H7 (cell line): ENCODE data around the gene GRIFIN. TPM values are rescaled to one million over a fixed set of nuclear protein-coding genes. Genes with fewer than 3 reads are reported as not detected.
"Not testable (repeated sequence)": the region's sequence is repeated elsewhere in the genome, so short reads cannot be mapped to it uniquely, and the experiment has no call there.

Experiments used
- DNase-seq: peaks from one replicate; pipeline ENCODE4 v3.0.0; 2012
- H3K27me3 ChIP-seq: 2 replicates; pipeline ENCODE4 v1.6.0; 2011; ENCODE audit warnings: mild to moderate bottlenecking, low read length; ENCODE audit not compliant: control insufficient read depth, insufficient read depth
- H3K36me3 ChIP-seq: replicated peaks from 2 replicates; pipeline ENCODE4 v1.5.1; 2011; ENCODE audit warnings: low read length; ENCODE audit not compliant: control insufficient read depth, insufficient read depth
- H3K4me3 ChIP-seq: 2 replicates; pipeline ENCODE4 v1.5.1; 2011; ENCODE audit warnings: low read depth, mild to moderate bottlenecking, control low read depth, low read length, moderate library complexity; ENCODE audit not compliant: insufficient read depth
- total RNA-seq: library from RNA; depleted of rRNA; stranded (reverse); fragments of >200 nt; shearing (Covaris generic); gene quantifications from 2 replicates; pipeline ENCODE4 v1.2.3, GENCODE V29; 2014

Gene GRIFIN
- total RNA-seq, 1 experiment from 2014 or later: not detected

- Histone ChIP-seq H3K36me3 (no peaks in the 10 kb centered on the region), H3K27me3 (no peaks in the 10 kb centered on the region), H3K4me3 (no peak overlapping the region)
- peak; percentile 85 for DNase-seq
Measured at GRCh38 chr7:2471396-2471795, 4.8 kb downstream of the GRIFIN start.

- no peak overlapping the region for H3K4me3 ChIP-seq
- DNase-seq: no peak
- no peaks in the 10 kb centered on the region for H3K36me3 ChIP-seq
- no peaks in the 10 kb centered on the region for H3K27me3 ChIP-seq
Measured at GRCh38 chr7:2471022-2471329, 5.2 kb downstream of the GRIFIN start.

GRCh38 chr7:2470204-2471021 is 5.8 kb downstream of the GRIFIN start:
- Histone ChIP-seq H3K27me3 (no peaks in the 10 kb centered on the region), H3K36me3 (no peaks in the 10 kb centered on the region), H3K4me3 (no peak overlapping the region)
- peak; percentile 70 for DNase-seq

GRCh38 chr7:2469460-2470203 is 6.6 kb downstream of the GRIFIN start:
- H3K36me3 ChIP-seq, H3K27me3 ChIP-seq, DNase-seq, H3K4me3 ChIP-seq: not testable (repeated sequence)

DNA sequence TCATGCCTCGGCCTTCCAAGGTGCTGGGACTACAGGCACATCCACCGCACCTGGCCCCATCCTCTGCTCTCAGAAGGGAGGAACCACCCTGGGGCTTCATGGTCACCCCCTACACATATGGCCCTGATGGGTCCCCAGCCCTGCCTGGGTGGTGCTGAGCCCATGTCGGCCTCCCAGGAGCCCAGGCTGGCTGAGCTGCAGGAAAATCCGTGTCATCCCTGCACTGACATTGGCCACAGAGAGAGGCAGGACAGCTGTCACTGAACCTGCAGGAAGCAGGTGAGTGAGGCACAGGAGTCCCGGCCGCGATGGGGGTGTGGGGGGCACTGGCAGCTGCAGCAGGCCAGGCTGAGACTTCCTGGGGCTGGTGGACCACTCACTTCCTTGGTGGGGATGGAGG is 8.0 kb downstream of the GRIFIN start:
- no peaks in the 10 kb centered on the region for H3K36me3 ChIP-seq
- no peaks in the 10 kb centered on the region for H3K27me3 ChIP-seq
- peak; percentile 45 for DNase-seq
- H3K4me3 ChIP-seq: no peak overlapping the region

- no peaks in the 10 kb centered on the region for H3K36me3 ChIP-seq
- DNase-seq: no peak
- no peaks in the 10 kb centered on the region for H3K27me3 ChIP-seq
- no peak overlapping the region for H3K4me3 ChIP-seq
Measured at GRCh38 chr7:2466675-2467074, 9.5 kb downstream of the GRIFIN start.

GRCh38 chr7:2465928-2466327 is 10.3 kb downstream of the GRIFIN start:
- Histone ChIP-seq H3K27me3 (no peaks in the 10 kb centered on the region), H3K4me3 (no peak overlapping the region), H3K36me3 (no peaks in the 10 kb centered on the region)
- DNase-seq: peak; percentile 52

- no peak overlapping the region for H3K4me3 ChIP-seq
- no peaks in the 10 kb centered on the region for H3K27me3 ChIP-seq
- no peaks in the 10 kb centered on the region for H3K36me3 ChIP-seq
- DNase-seq: no peak
Measured at GRCh38 chr7:2462731-2463130, 13.5 kb downstream of the GRIFIN start.

DNA sequence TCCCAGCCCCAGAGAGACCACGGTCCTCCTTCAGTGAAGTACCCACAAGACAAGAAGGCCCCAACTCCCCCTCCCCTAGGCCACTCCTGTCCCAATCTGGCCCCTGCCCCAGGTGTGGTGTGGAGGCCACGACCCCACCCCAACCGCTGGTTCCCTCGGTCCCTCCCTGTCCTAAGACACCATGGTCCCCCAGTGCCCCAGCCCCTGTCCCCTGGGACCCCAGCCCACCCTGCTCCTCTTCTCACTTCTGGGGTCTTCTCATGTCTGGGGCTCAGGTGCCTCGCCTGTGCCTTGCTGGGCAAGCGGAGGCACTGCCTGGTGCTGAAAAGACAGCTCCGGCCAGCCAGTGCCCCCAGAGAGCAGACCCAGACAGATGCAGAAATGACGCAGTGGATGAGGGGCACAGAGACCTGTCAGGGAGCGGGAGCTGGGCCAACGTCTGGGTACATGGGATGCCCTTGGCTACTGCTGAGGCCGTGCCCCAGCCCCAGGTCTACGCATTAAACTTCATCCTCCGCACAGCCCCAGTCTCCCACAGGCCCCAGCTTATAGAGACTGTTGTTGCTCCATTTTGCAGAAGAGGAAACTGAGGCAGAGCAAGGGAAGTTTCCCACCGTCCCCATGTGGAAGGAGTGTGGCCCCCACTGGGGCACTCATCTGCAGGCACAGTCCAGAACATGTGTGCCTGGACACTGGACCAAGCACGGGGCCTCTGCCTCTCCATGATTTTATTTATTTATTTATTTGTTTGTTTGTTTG is 14.8 kb downstream of the GRIFIN start:
- Histone ChIP-seq H3K27me3 (no peaks in the 10 kb centered on the region), H3K4me3 (no peak overlapping the region), H3K36me3 (no peaks in the 10 kb centered on the region)
- peak; percentile 81 for DNase-seq

DNA sequence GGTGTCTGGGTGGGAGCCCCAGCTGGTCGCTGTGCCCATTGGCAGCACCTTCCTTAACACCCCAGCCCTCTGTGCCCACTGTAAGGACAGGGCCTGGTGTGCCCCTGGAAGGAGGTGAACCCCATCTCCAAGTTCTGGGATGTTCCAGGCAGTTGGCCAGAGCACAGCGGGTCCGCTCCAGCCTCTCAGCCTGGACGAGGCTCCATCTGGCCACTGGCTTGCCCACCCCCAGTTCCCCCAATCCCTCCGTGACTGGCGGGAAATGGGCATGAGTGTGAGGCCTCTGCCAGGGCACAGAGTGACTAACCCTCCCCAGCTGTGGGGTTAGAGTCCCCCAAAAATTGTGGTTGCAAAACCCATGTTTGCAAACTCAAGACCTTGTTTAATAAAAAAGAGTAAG is 15.6 kb downstream of the GRIFIN start:
- Histone ChIP-seq H3K27me3 (no peaks in the 10 kb centered on the region), H3K36me3 (no peaks in the 10 kb centered on the region), H3K4me3 (no peak overlapping the region)
- DNase-seq: peak; percentile 56

- DNase-seq: no peak
- H3K36me3 ChIP-seq: no peaks in the 10 kb centered on the region
- no peak overlapping the region for H3K4me3 ChIP-seq
- H3K27me3 ChIP-seq: no peaks in the 10 kb centered on the region
Measured at GRCh38 chr7:2460188-2460587, 16.0 kb downstream of the GRIFIN start.

GRCh38 chr7:2459674-2460073 is 16.5 kb downstream of the GRIFIN start:
- H3K36me3 ChIP-seq: no peaks in the 10 kb centered on the region
- DNase-seq: peak; percentile 53
- H3K4me3 ChIP-seq: no peak overlapping the region
- H3K27me3 ChIP-seq: no peaks in the 10 kb centered on the region

DNA sequence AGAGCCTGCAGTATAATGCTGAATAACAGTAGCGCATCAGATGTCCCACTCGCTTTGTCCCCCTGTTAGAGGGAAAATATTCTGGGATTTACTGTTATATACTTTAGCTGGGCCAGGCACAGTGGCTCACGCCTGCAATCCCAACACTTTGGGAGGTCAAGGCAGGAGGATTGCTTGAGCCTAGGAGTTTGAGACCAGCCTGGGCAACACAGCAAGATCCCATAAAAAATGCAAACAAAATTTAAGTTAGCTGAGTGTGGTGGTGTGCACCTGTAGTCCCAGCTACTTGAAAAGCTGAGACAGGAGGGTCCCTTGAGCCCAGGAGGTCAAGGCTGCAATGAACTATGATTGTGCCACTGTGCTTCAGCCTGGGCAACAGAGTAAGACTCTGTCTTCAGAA is 22.3 kb downstream of the GRIFIN start:
- H3K4me3 ChIP-seq, DNase-seq, H3K27me3 ChIP-seq, H3K36me3 ChIP-seq: not testable (repeated sequence)

GRCh38 chr7:2452643-2453270 is 23.4 kb downstream of the GRIFIN start:
- no peak overlapping the region for H3K4me3 ChIP-seq
- no peaks in the 10 kb centered on the region for H3K27me3 ChIP-seq
- no peak for DNase-seq
- H3K36me3 ChIP-seq: no peaks in the 10 kb centered on the region
